ENCODE data around the gene ADAMTS3.

ADAMTS3 gene

DNA sequence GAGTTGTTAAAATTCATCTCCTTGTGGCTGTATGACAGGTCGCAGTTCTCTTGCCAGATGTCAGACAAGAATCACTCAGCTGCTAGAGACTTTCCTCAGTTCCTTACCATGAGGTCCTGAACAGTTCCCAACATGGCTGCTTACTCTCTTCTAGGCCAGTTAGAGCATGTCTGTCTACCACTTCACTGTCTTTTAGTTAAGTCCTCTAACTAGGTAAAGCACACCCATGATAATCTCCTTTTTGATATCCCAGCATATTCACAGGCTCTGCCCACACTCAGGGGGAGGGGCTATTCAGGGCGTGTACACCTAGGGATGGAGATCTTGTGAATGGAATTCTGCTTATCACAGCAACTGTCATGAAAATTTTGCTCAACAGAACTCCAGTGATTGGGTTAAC, 190.1 kb downstream of the ADAMTS3 start:
- POLR2A ChIA-PET (ENCODE audit: low non-redundant PET): no interaction called here
- no peak for DNase-seq (ENCODE audit: low spot score)
- H3K27ac ChIP-seq: no peak overlapping the region
- CTCF ChIA-PET: no interaction called here
- TF ChIP-seq, protein P1, sequence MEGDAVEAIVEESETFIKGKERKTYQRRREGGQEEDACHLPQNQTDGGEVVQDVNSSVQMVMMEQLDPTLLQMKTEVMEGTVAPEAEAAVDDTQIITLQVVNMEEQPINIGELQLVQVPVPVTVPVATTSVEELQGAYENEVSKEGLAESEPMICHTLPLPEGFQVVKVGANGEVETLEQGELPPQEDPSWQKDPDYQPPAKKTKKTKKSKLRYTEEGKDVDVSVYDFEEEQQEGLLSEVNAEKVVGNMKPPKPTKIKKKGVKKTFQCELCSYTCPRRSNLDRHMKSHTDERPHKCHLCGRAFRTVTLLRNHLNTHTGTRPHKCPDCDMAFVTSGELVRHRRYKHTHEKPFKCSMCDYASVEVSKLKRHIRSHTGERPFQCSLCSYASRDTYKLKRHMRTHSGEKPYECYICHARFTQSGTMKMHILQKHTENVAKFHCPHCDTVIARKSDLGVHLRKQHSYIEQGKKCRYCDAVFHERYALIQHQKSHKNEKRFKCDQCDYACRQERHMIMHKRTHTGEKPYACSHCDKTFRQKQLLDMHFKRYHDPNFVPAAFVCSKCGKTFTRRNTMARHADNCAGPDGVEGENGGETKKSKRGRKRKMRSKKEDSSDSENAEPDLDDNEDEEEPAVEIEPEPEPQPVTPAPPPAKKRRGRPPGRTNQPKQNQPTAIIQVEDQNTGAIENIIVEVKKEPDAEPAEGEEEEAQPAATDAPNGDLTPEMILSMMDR (conservative IDR thresholded peaks at IDR 0.05; ENCODE audit: low read depth): no peak

DNA sequence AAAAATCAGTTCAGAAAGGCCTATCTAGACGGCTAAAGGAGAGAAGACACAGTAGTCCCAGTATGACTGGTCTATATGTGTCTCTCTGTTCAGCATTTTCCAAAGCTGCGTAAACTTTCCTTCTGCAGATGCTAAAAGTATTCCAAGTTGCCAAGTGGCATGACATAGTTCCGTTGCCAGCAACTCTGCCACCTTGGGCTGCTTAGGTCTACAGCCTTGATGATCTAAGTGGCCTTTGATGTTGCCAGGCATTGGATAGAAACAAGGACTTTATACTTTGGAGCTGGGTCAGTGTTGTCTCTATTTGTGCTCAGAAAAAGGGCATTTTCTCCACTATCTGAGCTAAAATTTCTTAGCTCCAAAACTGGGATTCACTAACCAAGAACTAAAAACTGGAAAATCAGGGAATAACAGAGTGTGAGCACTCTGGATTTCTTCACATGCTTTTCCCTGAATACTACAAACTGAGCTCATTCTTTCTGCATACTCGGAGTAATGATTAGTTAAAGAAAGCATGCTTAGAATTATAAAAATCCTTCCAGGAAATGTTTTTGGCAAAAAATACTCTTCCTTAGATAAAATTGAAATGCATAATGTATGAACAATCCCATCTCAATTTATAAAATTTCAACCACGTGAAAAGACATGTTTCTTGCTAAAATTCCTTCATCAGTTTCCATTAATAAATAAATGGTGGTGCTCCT, 191.4 kb downstream of the ADAMTS3 start:
- TF ChIP-seq, protein P1 (conservative IDR thresholded peaks at IDR 0.05; ENCODE audit: low read depth): no peak
- H3K27ac ChIP-seq: no peak overlapping the region
- CTCF ChIA-PET: interaction anchor here (0.7 kb wide), 1 partner anchor 69 kb away, joined by 4 read pairs; no protein-coding TSS in a partner anchor
- POLR2A ChIA-PET (ENCODE audit: low non-redundant PET): no interaction called here
- DNase-seq (ENCODE audit: low spot score): no peak

DNA sequence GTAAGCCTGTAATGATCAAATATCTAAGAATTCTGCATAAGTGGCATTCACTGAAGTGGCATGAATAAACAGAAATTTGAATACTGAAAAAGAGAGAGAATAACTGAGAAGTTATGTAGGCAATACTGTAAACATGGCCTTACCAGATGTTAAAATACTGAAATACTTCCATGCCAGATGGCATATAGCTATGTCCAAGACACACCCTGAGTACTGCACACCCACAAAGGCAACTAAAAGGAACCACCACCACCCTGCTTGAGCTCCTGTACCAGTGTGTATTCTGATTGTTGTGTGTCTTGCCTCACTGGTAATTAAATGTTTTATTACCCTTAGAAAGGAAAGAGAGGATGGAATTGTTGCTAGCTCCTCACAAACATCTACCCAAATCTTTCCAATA, 192.1 kb downstream of the ADAMTS3 start:
- TF ChIP-seq, protein P1 (conservative IDR thresholded peaks at IDR 0.05; ENCODE audit: low read depth): no peak
- no peak overlapping the region for H3K27ac ChIP-seq
- POLR2A ChIA-PET (ENCODE audit: low non-redundant PET): no interaction called here
- no peak for DNase-seq (ENCODE audit: low spot score)
- CTCF ChIA-PET: no interaction called here

DNA sequence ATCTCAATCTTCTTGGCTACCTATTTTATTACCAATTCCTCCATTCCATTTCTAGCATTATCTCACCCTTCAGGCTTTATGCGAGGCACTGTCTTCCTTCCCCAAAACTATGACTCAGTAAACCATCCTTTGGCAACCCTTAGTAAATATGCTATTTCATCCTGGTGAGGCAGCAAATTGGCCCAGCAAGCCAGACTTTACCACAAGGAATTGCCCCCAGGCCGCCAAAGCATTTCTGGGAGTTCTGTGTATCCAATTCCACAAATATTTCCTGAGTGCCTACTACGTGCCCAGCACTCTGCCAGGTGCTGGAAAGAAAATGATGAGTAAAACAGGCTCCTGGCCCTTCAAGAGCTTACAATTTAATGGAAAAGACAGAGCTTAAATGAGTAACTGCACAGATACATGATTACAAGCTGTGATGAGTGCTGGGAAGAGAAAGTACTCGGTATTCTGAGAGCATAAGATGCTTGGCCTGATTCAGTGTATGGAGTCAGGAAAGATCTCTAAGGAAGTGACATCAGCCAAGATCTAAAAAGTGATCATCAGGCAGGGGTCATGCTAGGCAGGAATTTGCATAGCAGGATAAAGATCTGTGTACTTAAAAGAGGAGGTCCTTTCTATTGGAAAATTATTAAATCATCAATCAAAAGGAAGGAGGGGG, 193.8 kb downstream of the ADAMTS3 start:
- peak; percentile 10 for DNase-seq (ENCODE audit: low spot score)
- TF ChIP-seq, protein P1 (conservative IDR thresholded peaks at IDR 0.05; ENCODE audit: low read depth): no peak
- CTCF ChIA-PET: no interaction called here
- H3K27ac ChIP-seq: no peak overlapping the region
- POLR2A ChIA-PET (ENCODE audit: low non-redundant PET): no interaction called here

DNA sequence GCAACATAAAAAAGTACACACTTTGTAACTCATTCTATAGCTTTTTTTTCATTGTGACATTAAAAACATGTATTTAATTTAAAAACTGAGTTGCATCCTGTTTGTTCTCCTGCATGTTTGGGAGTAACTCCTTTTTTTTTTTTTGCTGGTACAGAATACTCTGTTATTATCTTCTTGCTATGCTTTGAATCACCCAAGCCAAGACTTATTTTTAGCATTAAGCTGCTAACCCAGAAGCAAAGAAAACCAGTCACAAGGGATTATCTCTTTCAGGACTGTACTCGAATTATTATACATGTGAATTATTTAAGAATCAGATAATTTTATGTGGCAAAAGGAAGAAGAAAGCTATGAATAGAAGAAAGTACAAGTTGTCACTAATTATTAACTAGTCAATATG, 194.9 kb downstream of the ADAMTS3 start:
- TF ChIP-seq, protein P1 (conservative IDR thresholded peaks at IDR 0.05; ENCODE audit: low read depth): no peak
- DNase-seq (ENCODE audit: low spot score): no peak
- CTCF ChIA-PET: no interaction called here
- POLR2A ChIA-PET (ENCODE audit: low non-redundant PET): no interaction called here
- no peak overlapping the region for H3K27ac ChIP-seq

DNA sequence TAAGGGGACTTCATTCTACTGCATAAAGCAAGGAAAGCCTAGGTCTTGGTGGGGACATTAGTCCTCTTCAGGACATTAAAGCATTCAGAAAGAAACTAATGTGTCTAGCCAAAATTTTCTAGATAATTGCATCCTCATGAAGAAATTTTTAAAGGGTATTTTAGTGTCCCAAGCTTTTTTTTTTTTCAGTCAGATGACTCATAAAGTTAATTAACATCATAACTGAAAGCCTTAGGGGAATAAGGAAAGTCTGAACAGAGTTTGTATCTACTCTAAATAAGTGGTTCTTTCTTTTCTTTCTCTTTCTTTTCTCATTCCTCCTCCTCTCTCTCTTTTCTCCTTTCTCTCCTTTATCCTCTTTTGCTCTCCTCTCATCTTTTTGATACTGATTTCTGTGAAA, 202.4 kb downstream of the ADAMTS3 start:
- ChIA-PET POLR2A (ENCODE audit: low non-redundant PET) (no interaction called here), CTCF (no interaction called here)
- no peak for DNase-seq (ENCODE audit: low spot score)
- TF ChIP-seq, protein P1 (conservative IDR thresholded peaks at IDR 0.05; ENCODE audit: low read depth): no peak
- H3K27ac ChIP-seq: no peak overlapping the region
